ENCODE data around the gene FAM217B. TPM values are rescaled to one million over a fixed set of nuclear protein-coding genes. Genes with fewer than 3 reads are reported as not detected.

Gene FAM217B
- total and polyA plus RNA-seq, 7 donors = 1.8 to 19.7 (median 8.3) TPM

DNA sequence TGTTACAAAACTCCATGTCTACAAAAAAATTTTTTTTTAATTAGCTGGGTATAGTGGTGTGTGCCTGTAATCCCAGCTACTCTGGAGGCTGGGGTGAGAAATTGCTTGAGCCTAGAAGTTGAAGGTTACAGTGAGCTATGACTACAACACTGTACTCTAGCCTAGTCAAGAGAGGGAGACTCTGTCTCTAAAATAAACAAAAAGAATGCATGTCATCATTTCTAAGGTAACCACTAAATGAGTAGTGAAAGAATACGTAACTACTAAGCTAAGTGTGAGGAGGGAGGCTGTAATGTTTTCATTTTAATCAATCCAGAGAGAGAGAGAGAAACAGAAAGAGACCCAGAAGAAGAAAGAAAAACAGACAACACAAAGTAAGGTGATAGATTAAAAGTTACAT, 16.7 kb upstream of the FAM217B start:
- Histone ChIP-seq H3K36me3 (no peaks in the 10 kb centered on the region), H3K27me3 (no peaks in the 10 kb centered on the region), H3K4me3 (no peak overlapping the region), H3K27ac (no peak overlapping the region), H3K9me3 (no peaks in the 10 kb centered on the region), H3K4me1 (peaks cover 0 to 4% (median 0%) of the 10 kb centered on the region in 4 donors)
- TF ChIP-seq POLR2A (IDR thresholded peaks at IDR 0.05) (no peak), EP300 (IDR thresholded peaks at IDR 0.05) (no peak), POLR2AphosphoS5 (IDR thresholded peaks at IDR 0.05) (no peak), CTCF (IDR thresholded peaks at IDR 0.05) (no peak)
- WGBS, 2 donors = 92 to 98% methylated on average over 1 of the region's 1 CpG
- intact Hi-C loops (cut with DNase I) = no loop called here
- DNase-seq = no peak

- no peak overlapping the region for H3K27ac ChIP-seq
- TF ChIP-seq EP300 (IDR thresholded peaks at IDR 0.05) (no peak), POLR2A (IDR thresholded peaks at IDR 0.05) (no peak), CTCF (IDR thresholded peaks at IDR 0.05) (no peak), POLR2AphosphoS5 (IDR thresholded peaks at IDR 0.05) (no peak)
- no peaks in the 10 kb centered on the region for H3K9me3 ChIP-seq
- 24 to 72% methylated on average over 1 of the region's 1 CpG for WGBS, 2 donors
- no peak for DNase-seq
- peaks cover 0 to 4% (median 0%) of the 10 kb centered on the region in 4 donors for H3K4me1 ChIP-seq
- no peaks in the 10 kb centered on the region for H3K36me3 ChIP-seq
- H3K27me3 ChIP-seq = no peaks in the 10 kb centered on the region
- no peak overlapping the region for H3K4me3 ChIP-seq
- intact Hi-C loops (cut with DNase I) = no loop called here
Observed at GRCh38 chr20:59925359-59925758, 14.8 kb upstream of the FAM217B start.

- H3K4me3 ChIP-seq = no peak overlapping the region
- no peaks in the 10 kb centered on the region for H3K9me3 ChIP-seq
- TF ChIP-seq CTCF (IDR thresholded peaks at IDR 0.05) = no peak
- no peak for DNase-seq
- no peaks in the 10 kb centered on the region for H3K27me3 ChIP-seq
- H3K4me1 ChIP-seq = peaks cover 0 to 4% (median 0%) of the 10 kb centered on the region in 4 donors
- H3K27ac ChIP-seq = no peak overlapping the region
- no peaks in the 10 kb centered on the region for H3K36me3 ChIP-seq
- intact Hi-C loops (cut with DNase I) = no loop called here
Observed at GRCh38 chr20:59925899-59926298, 14.3 kb upstream of the FAM217B start.

- Histone ChIP-seq H3K27ac (no peak overlapping the region), H3K36me3 (no peaks in the 10 kb centered on the region), H3K4me3 (no peak overlapping the region), H3K4me1 (peaks cover 0 to 17% (median 12%) of the 10 kb centered on the region in 4 donors), H3K9me3 (no peaks in the 10 kb centered on the region), H3K27me3 (no peaks in the 10 kb centered on the region)
- WGBS, 2 donors = 84 to 86% methylated on average over 9 of the region's 9 CpGs
- intact Hi-C loops (cut with DNase I) = no loop called here
- no peak for TF ChIP-seq EP300 (IDR thresholded peaks at IDR 0.05)
- DNase-seq = no peak
Observed at GRCh38 chr20:59931511-59932312, 8.5 kb upstream of the FAM217B start.

DNA sequence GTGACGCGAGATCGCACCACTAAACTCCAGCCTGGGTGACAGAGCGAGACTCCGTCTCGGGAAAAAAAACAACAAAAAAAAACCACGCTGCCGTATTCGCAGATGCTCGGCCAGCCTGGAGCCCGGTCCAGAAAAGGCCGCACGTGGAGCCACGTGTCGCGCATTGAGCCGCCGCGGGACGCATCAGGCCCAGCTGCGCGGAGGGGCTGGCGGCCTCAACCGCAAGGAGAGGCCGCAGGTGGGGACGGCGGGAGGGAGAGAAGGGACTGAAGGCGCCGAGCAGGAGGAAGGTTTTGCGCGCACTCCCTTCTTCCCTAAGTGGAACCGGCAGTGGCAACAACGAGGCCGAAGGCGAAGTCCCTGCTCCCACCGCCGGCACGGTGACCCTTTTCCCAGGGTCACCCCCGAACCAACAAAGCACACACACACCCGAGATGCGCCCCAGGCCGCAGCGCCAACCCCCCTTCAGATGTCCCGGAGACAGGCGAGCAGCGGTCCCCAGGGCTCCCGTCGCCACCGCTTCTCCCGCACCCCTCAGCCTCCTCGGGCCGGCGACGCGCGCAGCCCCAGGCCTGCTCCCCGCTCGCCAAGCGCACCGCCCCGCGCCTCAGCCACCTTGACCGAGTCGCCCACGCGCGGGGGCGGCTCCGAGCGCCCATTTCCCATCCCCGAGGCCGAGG, 7.4 kb upstream of the FAM217B start:
- TF ChIP-seq POLR2A (IDR thresholded peaks at IDR 0.05) = no peak
- TF ChIP-seq CTCF (IDR thresholded peaks at IDR 0.05) = no peak
- TF ChIP-seq POLR2AphosphoS5 (IDR thresholded peaks at IDR 0.05) = no peak
- TF ChIP-seq EP300 (IDR thresholded peaks at IDR 0.05) = no peak
- Histone ChIP-seq H3K36me3 (no peaks in the 10 kb centered on the region), H3K4me3 (peak overlapping the region in 3 of 4 donors; percentile 62 to 82 (median 68)), H3K4me1 (peaks cover 0 to 25% (median 21%) of the 10 kb centered on the region in 4 donors), H3K27me3 (no peaks in the 10 kb centered on the region), H3K27ac (no peak overlapping the region), H3K9me3 (no peaks in the 10 kb centered on the region)
- intact Hi-C loops (cut with DNase I) = no loop called here
- 89 to 93% methylated on average over 72 of the region's 72 CpGs for WGBS, 2 donors
- DNase-seq = no peak

Measured in sigmoid colon (tissue), 7 donors.